Duodenal mucosa (tissue), 2 donors: ENCODE measurements around the gene GJC1.

Experiments used
- H3K27ac ChIP-seq: one replicate; pipeline ENCODE4 v1.7.0; 2013; ENCODE audit warnings: low read depth, low read length
- H3K27me3 ChIP-seq, 2 donors: one replicate each; pipeline ENCODE4 v1.7.0; 2013; ENCODE audit warnings: low read length in 2 of 2, control low read depth in 1 of 2; ENCODE audit not compliant: insufficient read depth in 2 of 2, control insufficient read depth in 1 of 2
- H3K36me3 ChIP-seq, 2 donors: one replicate each; pipeline ENCODE4 v1.7.0; 2013; ENCODE audit warnings: low read length in 2 of 2, control low read depth in 1 of 2; ENCODE audit not compliant: insufficient read depth in 2 of 2, control insufficient read depth in 1 of 2
- H3K4me1 ChIP-seq, 2 donors: one replicate each; pipeline ENCODE4 v1.7.0; 2013; ENCODE audit warnings: low read length in 2 of 2, control low read depth in 1 of 2; ENCODE audit not compliant: insufficient read depth in 2 of 2, control insufficient read depth in 1 of 2
- H3K4me3 ChIP-seq, 2 donors: one replicate each; pipeline ENCODE4 v1.7.0; 2013; ENCODE audit warnings: low read length in 2 of 2, low read depth in 1 of 2
- H3K9ac ChIP-seq, 2 donors: one replicate each; pipeline ENCODE4 v1.7.0; 2013; ENCODE audit warnings: low read length in 2 of 2, low read depth in 1 of 2
- H3K9me3 ChIP-seq, 2 donors: one replicate each; pipeline ENCODE4 v1.7.0; 2013; ENCODE audit warnings: low read length in 2 of 2, control low read depth in 1 of 2; ENCODE audit not compliant: control insufficient read depth in 1 of 2

GJC1 gene

DNA sequence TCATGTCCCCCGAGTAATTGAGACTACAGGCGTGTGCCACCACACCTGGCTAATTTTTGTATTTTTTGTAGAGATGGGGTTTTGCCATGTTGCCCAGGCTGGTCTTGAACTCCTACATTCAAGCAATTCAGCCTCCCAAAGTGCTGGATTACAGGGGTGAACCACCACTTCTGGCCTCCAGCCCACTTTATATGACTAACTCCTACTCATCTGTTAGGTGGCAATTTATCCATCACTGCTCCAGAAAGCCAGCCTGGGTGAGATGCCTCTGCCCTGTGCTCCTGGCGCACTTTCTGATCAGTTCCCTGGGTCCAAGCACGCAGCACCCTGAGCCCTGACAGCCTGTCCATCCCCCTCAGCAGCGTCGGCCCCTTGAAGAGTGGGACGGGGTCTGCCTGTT, 41.9 kb downstream of the GJC1 start:
- Histone ChIP-seq H3K4me1 (no peaks in the 10 kb centered on the region), H3K9ac (no peak overlapping the region), H3K4me3 (no peak overlapping the region), H3K27ac (no peak overlapping the region), H3K27me3 (no peaks in the 10 kb centered on the region), H3K36me3 (no peaks in the 10 kb centered on the region), H3K9me3 (no peaks in the 10 kb centered on the region)

DNA sequence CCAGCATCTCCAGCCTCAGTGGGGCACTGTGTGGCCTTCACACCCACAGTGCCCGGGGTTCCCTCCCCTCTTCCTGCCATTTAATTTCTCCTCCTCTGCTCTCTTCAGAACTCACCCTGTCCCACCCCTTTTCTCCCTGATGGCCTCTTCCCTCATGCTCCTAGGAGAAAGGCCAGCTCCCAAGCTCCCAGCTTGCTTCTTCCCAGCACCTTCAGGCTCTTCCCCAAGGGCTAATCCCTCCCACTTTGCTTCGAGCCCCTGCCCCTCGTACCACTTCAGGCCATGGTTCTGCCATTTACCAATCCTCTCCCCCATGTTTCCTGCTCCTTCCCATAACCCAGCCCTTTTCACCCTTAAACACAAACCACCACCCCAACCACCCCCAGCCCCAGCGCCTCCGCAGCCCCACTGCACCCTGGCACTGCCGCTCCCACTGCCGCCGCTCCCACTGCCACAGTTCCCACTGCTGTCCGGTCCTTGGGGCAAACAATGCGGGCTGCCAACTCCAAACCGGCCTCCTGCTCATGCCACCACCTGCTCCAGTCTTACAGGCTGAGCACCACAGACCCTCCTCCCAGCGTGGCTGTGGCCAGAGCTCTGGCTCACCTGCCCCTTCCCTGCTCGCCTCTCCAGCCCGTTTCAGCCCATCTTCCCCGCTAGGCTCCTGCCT, 42.7 kb downstream of the GJC1 start:
- Histone ChIP-seq H3K4me3 (no peak overlapping the region), H3K9ac (no peak overlapping the region), H3K9me3 (no peaks in the 10 kb centered on the region), H3K4me1 (no peaks in the 10 kb centered on the region), H3K27ac (no peak overlapping the region), H3K36me3 (no peaks in the 10 kb centered on the region), H3K27me3 (no peaks in the 10 kb centered on the region)

DNA sequence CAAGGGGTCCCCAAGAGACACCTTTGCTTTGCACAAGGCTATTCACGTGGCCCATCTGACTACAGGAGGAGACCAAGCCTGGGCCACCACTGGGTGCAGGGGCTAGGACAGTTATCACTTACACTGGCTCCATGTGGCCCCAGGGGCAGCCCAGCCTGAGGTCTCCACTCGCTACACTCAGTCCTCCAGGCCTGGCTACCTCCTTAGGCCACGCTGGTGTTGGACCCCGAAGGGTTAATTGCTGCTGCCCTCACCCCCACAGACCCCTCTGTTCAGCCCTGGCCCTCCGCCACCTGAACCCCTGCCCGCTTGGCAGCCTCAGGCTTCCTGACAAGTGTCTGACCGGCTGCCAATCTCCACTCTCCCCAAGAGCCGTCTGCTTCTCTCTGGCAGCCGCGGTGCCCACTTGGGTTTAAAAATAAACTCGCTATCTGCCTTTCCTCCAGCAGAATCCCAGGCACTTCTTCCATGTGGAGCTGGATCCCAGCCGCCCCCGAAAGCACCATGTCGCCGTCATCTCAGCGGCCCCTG, 43.5 kb downstream of the GJC1 start:
- H3K36me3 ChIP-seq: no peaks in the 10 kb centered on the region
- H3K27me3 ChIP-seq: no peaks in the 10 kb centered on the region
- no peaks in the 10 kb centered on the region for H3K9me3 ChIP-seq
- H3K9ac ChIP-seq: no peak overlapping the region
- H3K4me1 ChIP-seq: no peaks in the 10 kb centered on the region
- H3K27ac ChIP-seq: no peak overlapping the region
- H3K4me3 ChIP-seq: no peak overlapping the region

DNA sequence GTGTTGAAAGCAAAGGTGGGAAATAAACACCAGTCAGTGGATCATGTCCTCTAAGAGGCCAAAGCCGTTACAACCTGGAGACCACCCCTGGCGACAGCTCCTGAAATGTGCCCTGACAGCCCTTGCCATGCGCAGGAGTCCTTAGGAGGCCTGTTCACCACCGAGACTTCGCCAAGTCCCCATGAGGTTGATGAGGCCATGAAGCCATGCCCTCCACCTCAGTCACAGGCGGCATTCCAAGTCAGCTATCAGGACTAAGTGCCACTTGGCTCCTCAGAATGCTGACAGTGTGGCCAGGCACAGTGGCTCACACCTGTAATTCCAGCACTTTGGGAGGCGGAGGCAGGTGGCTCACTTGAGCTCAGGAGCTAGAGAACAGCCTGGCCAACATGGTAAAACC, 44.2 kb downstream of the GJC1 start:
- no peaks in the 10 kb centered on the region for H3K27me3 ChIP-seq
- H3K4me1 ChIP-seq: no peaks in the 10 kb centered on the region
- H3K9ac ChIP-seq: no peak overlapping the region
- no peaks in the 10 kb centered on the region for H3K36me3 ChIP-seq
- H3K9me3 ChIP-seq: no peaks in the 10 kb centered on the region
- no peak overlapping the region for H3K27ac ChIP-seq
- no peak overlapping the region for H3K4me3 ChIP-seq

DNA sequence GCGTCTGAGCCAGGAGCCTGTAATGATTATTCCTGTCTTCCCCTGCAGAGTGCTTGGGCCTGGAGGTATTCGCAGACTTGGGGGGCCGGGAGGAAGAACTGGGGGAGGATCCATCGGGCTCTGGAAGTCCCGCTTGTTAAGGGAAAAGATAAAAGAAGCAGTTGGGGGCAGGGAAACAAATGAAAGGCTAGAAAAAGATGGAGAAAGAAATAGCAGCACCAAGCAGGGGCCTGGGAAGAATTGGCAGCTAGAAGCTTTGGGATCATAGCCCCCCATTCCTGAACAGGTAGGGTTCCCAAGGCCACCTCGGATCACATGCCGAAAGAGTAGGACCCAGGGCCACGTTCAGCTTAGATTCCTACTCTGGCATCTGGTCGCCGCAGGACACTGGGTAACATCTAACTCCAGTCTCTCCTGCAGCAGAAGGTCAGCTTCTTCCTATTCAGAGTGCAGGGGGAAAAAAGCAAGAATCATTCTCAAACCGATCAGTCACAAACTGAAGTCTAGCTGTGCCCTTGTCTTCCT, 47.7 kb downstream of the GJC1 start:
- Histone ChIP-seq H3K9me3 (no peaks in the 10 kb centered on the region), H3K27ac (no peak overlapping the region), H3K4me1 (peaks cover 3 to 8% of the 10 kb centered on the region in 2 donors), H3K27me3 (peaks cover under 1 to 8% of the 10 kb centered on the region in 2 donors), H3K36me3 (no peaks in the 10 kb centered on the region), H3K9ac (no peak overlapping the region), H3K4me3 (no peak overlapping the region)

DNA sequence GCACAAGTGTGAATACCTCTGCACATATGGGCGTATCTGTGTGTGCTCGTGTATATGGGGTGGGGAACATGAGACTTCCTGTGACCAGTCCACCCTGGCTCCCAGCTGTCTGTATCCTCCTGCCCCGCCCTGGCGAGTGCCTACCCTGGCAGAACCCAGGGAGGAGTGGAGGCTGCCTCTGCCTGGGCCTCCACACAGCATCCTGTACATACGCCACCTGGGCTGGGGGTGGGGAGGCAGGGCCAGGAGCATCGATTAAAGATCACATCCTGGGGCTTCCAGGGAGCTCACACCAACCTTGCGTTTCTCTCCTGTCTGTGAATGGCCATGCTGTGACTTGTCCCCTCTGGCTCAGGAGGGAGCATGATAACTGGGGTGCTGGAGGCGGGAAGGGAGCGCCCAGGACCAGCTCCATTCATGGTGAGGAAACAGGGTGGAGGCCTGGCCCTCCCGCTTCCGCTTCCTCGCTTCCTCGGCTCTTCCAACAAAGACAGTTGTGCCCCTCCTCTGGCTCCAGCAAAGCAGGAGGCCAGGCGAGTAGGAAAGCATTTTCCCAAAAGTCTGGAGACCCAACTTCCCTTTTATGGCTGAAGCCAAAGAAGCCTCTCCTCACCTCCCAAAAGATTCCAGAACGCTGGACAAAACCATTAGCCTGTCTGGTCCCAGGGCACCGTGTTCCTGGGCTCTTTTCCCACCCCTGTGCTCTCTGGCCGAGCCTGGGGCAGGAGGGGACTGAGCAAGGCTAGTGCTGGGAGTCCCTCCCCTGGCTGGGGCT, 48.3 kb downstream of the GJC1 start:
- Histone ChIP-seq H3K36me3 (no peaks in the 10 kb centered on the region), H3K27ac (peak overlapping the region; percentile 10), H3K9me3 (no peaks in the 10 kb centered on the region), H3K4me1 (peaks cover 3 to 14% of the 10 kb centered on the region in 2 donors), H3K27me3 (peaks cover 4 to 10% of the 10 kb centered on the region in 2 donors), H3K4me3 (no peak overlapping the region), H3K9ac (no peak overlapping the region)

DNA sequence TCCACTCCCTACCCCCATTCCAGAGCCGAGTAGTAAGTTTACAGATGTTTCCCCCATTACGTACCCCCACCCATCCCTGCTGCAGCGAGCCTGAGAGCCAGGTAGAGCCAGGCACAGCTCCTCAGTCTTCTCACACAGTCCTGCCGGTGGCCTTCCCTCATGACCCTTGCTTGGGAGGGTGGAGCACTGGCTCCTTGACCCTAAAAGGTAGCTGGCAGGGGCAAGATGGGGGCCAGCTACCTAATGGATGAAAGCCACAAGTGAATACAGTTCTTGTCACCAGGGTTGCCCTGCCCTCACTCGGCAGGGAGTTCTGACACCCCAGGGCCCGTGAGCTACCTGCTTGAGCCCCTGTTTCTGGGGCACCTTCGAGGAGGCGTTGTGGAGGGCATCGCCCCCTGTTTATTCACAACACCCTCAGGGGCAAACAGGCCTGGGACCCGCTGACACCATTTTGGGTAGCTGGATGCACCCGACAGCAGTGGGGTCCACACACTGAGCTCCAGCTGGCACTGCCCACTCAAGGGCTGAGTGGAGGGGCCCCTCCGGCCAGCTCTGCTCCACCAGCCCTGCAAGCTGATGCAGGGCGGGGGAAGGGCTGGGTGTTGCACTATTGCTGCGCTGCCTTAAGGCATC, 49.1 kb downstream of the GJC1 start:
- H3K4me1 ChIP-seq: peaks cover 9 to 22% of the 10 kb centered on the region in 2 donors
- no peaks in the 10 kb centered on the region for H3K36me3 ChIP-seq
- no peak overlapping the region for H3K4me3 ChIP-seq
- H3K27ac ChIP-seq: no peak overlapping the region
- no peak overlapping the region for H3K9ac ChIP-seq
- H3K27me3 ChIP-seq: peaks cover 10% of the 10 kb centered on the region in 2 donors
- H3K9me3 ChIP-seq: no peaks in the 10 kb centered on the region

DNA sequence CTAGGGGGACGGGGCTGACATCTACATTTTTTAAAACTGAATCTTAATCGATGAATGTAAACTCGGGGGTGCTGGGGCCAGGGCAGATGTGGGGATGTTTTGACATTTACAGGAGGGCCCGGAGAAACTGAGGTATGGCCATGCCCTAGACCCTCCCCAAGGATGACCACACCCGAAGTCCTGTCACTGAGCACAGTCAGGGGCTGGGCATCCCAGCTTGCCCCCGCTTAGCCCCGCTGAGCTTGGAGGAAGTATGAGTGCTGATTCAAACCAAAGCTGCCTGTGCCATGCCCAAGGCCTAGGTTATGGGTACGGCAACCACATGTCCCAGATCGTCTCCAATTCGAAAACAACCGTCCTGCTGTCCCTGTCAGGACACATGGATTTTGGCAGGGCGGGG, 49.9 kb downstream of the GJC1 start:
- no peak overlapping the region for H3K9ac ChIP-seq
- no peak overlapping the region for H3K27ac ChIP-seq
- no peaks in the 10 kb centered on the region for H3K36me3 ChIP-seq
- peaks cover 9 to 27% of the 10 kb centered on the region in 2 donors for H3K4me1 ChIP-seq
- no peaks in the 10 kb centered on the region for H3K9me3 ChIP-seq
- peaks cover 10% of the 10 kb centered on the region in 2 donors for H3K27me3 ChIP-seq
- H3K4me3 ChIP-seq: no peak overlapping the region

DNA sequence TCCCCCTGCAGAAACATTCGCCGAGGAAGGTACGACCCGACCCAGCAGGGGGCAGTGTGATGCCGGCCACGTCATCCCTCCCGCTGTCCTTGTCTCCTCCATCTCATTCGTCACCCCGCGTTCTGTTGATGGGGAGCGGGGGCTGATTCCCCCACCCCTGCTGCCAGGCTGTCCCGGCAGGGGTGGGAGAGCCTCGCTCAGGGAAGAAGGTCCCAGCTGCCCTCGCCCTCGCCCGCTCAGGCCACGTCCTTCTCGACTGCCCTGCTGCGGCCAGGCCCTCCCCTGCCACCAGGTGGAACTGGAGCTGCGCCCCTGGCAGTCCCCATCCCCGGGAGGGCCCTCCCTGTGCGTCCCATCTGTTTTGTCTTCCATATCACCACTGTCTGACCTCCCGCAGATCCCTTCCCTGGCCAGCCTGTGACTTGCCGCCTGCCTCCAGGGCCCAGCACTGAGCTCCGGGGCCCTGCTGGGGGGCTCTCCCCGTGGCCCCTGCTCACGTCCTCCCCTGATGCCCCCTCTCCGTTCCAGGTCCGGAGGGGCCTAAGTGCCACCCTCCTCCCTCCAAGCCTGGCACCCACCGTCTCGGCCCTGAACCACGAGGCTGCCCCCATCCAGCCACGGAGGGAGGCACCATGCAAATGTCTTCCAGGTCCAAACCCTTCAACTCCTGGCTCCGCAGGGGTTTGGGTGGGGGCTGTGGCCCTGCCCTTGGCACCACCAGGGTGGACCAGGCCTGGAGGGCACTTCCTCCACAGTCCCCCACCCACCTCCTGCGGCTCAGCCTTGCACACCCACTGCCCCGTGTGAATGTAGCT, 50.7 kb downstream of the GJC1 start:
- no peaks in the 10 kb centered on the region for H3K36me3 ChIP-seq

More for the DNA sequence above, 50.7 kb downstream of the GJC1 start:
- Histone ChIP-seq H3K9me3 (no peaks in the 10 kb centered on the region), H3K9ac (peak overlapping the region in 1 of 2 donors; percentile 51), H3K27me3 (peaks cover 10% of the 10 kb centered on the region in 2 donors), H3K27ac (no peak overlapping the region), H3K4me3 (peak overlapping the region; percentile 59 to 60), H3K4me1 (peaks cover 9 to 34% of the 10 kb centered on the region in 2 donors)
